Activated T-cell treated with anti-CD3 and anti-CD28 coated beads, Interleukin-2, amount 50 U/mL, for 4 hours (primary cell): Measurements from ENCODE around the gene ASB10. TPM values are rescaled to one million over a fixed set of nuclear protein-coding genes. Genes with fewer than 3 reads are reported as not detected.

Source experiments
- ATAC-seq, 2 donors: fragments of 200-7000 bp; cut with Tn5 transposase; one replicate each; pipeline ENCODE4 v1.10.0; 2021
- DNase-seq: peaks from one replicate; pipeline ENCODE4 v3.0.0-alpha.2; 2020
- H3K27me3 Mint-ChIP-seq: one replicate; pipeline ENCODE4 v1.8.0; 2021; ENCODE audit warnings: low read depth, mixed read lengths
- H3K36me3 Mint-ChIP-seq: one replicate; pipeline ENCODE4 v1.8.0; 2022; ENCODE audit warnings: mixed read lengths; ENCODE audit not compliant: insufficient read depth
- H3K4me1 Mint-ChIP-seq: one replicate; pipeline ENCODE4 v1.8.0; 2021; ENCODE audit warnings: low read depth, mixed read lengths
- H3K4me3 Mint-ChIP-seq: one replicate; pipeline ENCODE4 v1.8.0; 2021; ENCODE audit warnings: mild to moderate bottlenecking, moderate library complexity, mixed read lengths
- H3K9me3 Mint-ChIP-seq: one replicate; pipeline ENCODE4 v1.8.0; 2021; ENCODE audit warnings: mixed read lengths
- total RNA-seq, 3 donors: library from RNA; stranded (reverse); gene quantifications; one replicate each; pipeline ENCODE4 v1.2.1, GENCODE V29; 2021

Gene ASB10
- total RNA-seq, 3 donors from 2014 or later: not detected

GRCh38 chr7:151128144-151128543 is 58.9 kb downstream of the ASB10 start:
- peaks cover 4% of the 10 kb centered on the region for H3K4me1 Mint-ChIP-seq
- DNase-seq (no peak), ATAC-seq (no peak)
- H3K27me3 Mint-ChIP-seq: no peaks in the 10 kb centered on the region
- H3K36me3 Mint-ChIP-seq: peaks cover 3% of the 10 kb centered on the region
- H3K9me3 Mint-ChIP-seq: no peaks in the 10 kb centered on the region
- H3K4me3 Mint-ChIP-seq: no peak overlapping the region

- Mint-ChIP-seq H3K36me3 (peaks cover under 1% of the 10 kb centered on the region), H3K4me1 (peaks cover 4% of the 10 kb centered on the region)
Observed at GRCh38 chr7:151126491-151127137, 60.4 kb downstream of the ASB10 start.

GRCh38 chr7:151125846-151126481 is 61.1 kb downstream of the ASB10 start:
- Mint-ChIP-seq H3K27me3 (no peaks in the 10 kb centered on the region), H3K9me3 (no peaks in the 10 kb centered on the region), H3K4me1 (peaks cover 5% of the 10 kb centered on the region), H3K4me3 (no peak overlapping the region), H3K36me3 (peaks cover 2% of the 10 kb centered on the region)
- no peak for DNase-seq
- ATAC-seq: no peak

More at GRCh38 chr7:151126491-151127137, 60.4 kb downstream of the ASB10 start:
- Mint-ChIP-seq H3K4me3 (no peak overlapping the region), H3K27me3 (no peaks in the 10 kb centered on the region), H3K9me3 (no peaks in the 10 kb centered on the region)
- DNase-seq (no peak), ATAC-seq (no peak)

Other genes with a start within 250 kb of the ASB10 start
- gene KCNH2, start 208.9 kb downstream of the ASB10 start, total RNA-seq: under 1 TPM; 0.49 to 0.71 (median 0.66) TPM
- 1 to 10 TPM; 5.3 to 9.2 (median 8.2) TPM for gene NOS3, start 196.2 kb downstream of the ASB10 start, total RNA-seq
- 1 to 10 TPM; 5.8 to 7.3 (median 6.7) TPM for gene ATG9B, start 162.8 kb downstream of the ASB10 start, total RNA-seq
- gene ABCB8, start 158.8 kb downstream of the ASB10 start, total RNA-seq: 10 to 100 TPM; 48.1 to 54.6 (median 48.5) TPM
- gene ASIC3, start 138.7 kb downstream of the ASB10 start, total RNA-seq: 1 to 10 TPM; 2.4 to 3.4 (median 3.3) TPM
- 10 to 100 TPM; 14.1 to 15.0 (median 14.3) TPM for gene CDK5, start 129.4 kb downstream of the ASB10 start, total RNA-seq
- 100 to 1,000 TPM; 107 to 125 (median 111) TPM for gene SLC4A2, start 127.7 kb downstream of the ASB10 start, total RNA-seq
- gene FASTK, start 106.4 kb downstream of the ASB10 start, total RNA-seq: 100 to 1,000 TPM in 2 of 3 donors, 10 to 100 TPM in 1; 96.5 to 111 (median 104) TPM
- gene TMUB1, start 103.8 kb downstream of the ASB10 start, total RNA-seq: 10 to 100 TPM; 70.3 to 85.3 (median 71.8) TPM
- gene AGAP3, start 100.8 kb downstream of the ASB10 start, total RNA-seq: 10 to 100 TPM; 29.7 to 46.3 (median 35.1) TPM
- not detected for gene GBX1, start 19.6 kb downstream of the ASB10 start, total RNA-seq
- gene H2BK1, start 23.2 kb upstream of the ASB10 start, total RNA-seq: not detected
- gene ABCF2, start 40.0 kb upstream of the ASB10 start, total RNA-seq: 100 to 1,000 TPM; 144 to 151 (median 146) TPM
- gene CHPF2, start 45.2 kb upstream of the ASB10 start, total RNA-seq: 10 to 100 TPM; 51.6 to 66.3 (median 51.8) TPM
- gene SMARCD3, start 61.4 kb upstream of the ASB10 start, total RNA-seq: 1 to 10 TPM; 1.7 to 2.5 (median 2.0) TPM
- gene NUB1, start 154.6 kb upstream of the ASB10 start, total RNA-seq: 10 to 100 TPM; 25.9 to 26.9 (median 26.5) TPM
- gene WDR86, start 222.8 kb upstream of the ASB10 start, total RNA-seq: under 1 TPM; 0.27 to 0.46 (median 0.37) TPM